HepG2 (cell line): Measurements from ENCODE around the gene KDM6B. TPM values are rescaled to one million over a fixed set of nuclear protein-coding genes. Genes with fewer than 3 reads are reported as not detected.

Experiments used
- AGO1 ChIP-seq: fragments of 200-400 bp; formaldehyde crosslinking; IDR thresholded peaks from 2 replicates; pipeline ENCODE4 v1.6.1; 2017; ENCODE audit warnings: mild to moderate bottlenecking, low read depth, low read length, moderate library complexity; ENCODE audit not compliant: poor library complexity, severe bottlenecking
- ARNT2 ChIP-seq: sonication (generic); formaldehyde crosslinking; IDR thresholded peaks from 2 replicates; pipeline ENCODE4 v1.8.0; 2022; ENCODE audit warnings: mild to moderate bottlenecking, low read depth, missing genetic modification reagents, moderate library complexity
- RBM22 ChIP-seq: fragments of 200-400 bp; formaldehyde crosslinking; optimal IDR thresholded peaks from 2 replicates; pipeline ENCODE3; 2017; ENCODE audit warnings: mild to moderate bottlenecking, low read length, moderate library complexity
- SIN3A ChIP-seq: IDR thresholded peaks from 2 replicates; pipeline ENCODE4 v1.6.1; 2011; ENCODE audit warnings: low read depth, mild to moderate bottlenecking, control low read depth, low read length, borderline replicate concordance
- SYNCRIP ChIP-seq: fragments of 200-400 bp; formaldehyde crosslinking; IDR thresholded peaks from 2 replicates; pipeline ENCODE4 v1.6.1; 2018; ENCODE audit warnings: mild to moderate bottlenecking, low read depth, low read length; ENCODE audit not compliant: insufficient read depth
- ZNF629 ChIP-seq: sonication (generic); formaldehyde crosslinking; conservative IDR thresholded peaks from 2 replicates; pipeline ENCODE4 v1.5.0; 2020; ENCODE audit warnings: missing genetic modification reagents
- polyA plus RNA-seq, 8 experiments: library from polyadenylated mRNA; depleted of rRNA in 3 of 8; stranded (reverse) in 7 of 8; unstranded in 1 of 8; fragments of >200 nt; fragmentation: Illumina TruSeq in 4 of 8; extraction: Trizol in 4 of 8; gene quantifications; 2 replicates each; pipeline versions ENCODE4 v1.2.1 to v1.2.3, GENCODE V29; 2011 to 2016; ENCODE audit warnings: low read depth in 4 of 8, missing spikeins in 1 of 8, mixed read lengths in 1 of 8; ENCODE audit not compliant: insufficient read depth in 1 of 8
- total RNA-seq, 5 experiments: library from RNA; depleted of rRNA; stranded (reverse); fragments of >200 nt; fragmentation: Illumina TruSeq; extraction: Trizol; gene quantifications; 2 replicates each; pipeline ENCODE4 v1.2.3, GENCODE V29; 2016; ENCODE audit warnings: low read depth in 1 of 5
- TF ChIP-seq, protein P1 (sequence below): sonication (generic); formaldehyde crosslinking; IDR thresholded peaks from 2 replicates; pipeline ENCODE4 v1.4.0; 2020; ENCODE audit warnings: low read depth, missing genetic modification reagents
- TF ChIP-seq, protein P2 (sequence below): sonication (generic); formaldehyde crosslinking; conservative IDR thresholded peaks from 2 replicates; pipeline ENCODE4 v1.4.0; 2020; ENCODE audit warnings: missing genetic modification reagents
- TF ChIP-seq, protein P3 (sequence below): sonication (generic); formaldehyde crosslinking; IDR thresholded peaks from 2 replicates; pipeline ENCODE4 v1.9.0; 2021; ENCODE audit warnings: missing genetic modification reagents, borderline replicate concordance
- TF ChIP-seq, protein P4 (sequence below): sonication (generic); formaldehyde crosslinking; IDR thresholded peaks from 2 replicates; pipeline ENCODE4 v1.8.1; 2023; ENCODE audit warnings: mild to moderate bottlenecking, missing genetic modification reagents
- TF ChIP-seq, protein P5 (sequence below): IDR thresholded peaks from 2 replicates; pipeline ENCODE4 v1.6.1; 2016; ENCODE audit warnings: low read depth, missing genetic modification reagents, missing compliant biosample characterization

KDM6B gene
- total and polyA plus RNA-seq, 2 of the 13 experiments (the other 11 are each of a cell fraction or from before 2014, with no cell fraction given): 1.3 to 2.1 TPM

DNA sequence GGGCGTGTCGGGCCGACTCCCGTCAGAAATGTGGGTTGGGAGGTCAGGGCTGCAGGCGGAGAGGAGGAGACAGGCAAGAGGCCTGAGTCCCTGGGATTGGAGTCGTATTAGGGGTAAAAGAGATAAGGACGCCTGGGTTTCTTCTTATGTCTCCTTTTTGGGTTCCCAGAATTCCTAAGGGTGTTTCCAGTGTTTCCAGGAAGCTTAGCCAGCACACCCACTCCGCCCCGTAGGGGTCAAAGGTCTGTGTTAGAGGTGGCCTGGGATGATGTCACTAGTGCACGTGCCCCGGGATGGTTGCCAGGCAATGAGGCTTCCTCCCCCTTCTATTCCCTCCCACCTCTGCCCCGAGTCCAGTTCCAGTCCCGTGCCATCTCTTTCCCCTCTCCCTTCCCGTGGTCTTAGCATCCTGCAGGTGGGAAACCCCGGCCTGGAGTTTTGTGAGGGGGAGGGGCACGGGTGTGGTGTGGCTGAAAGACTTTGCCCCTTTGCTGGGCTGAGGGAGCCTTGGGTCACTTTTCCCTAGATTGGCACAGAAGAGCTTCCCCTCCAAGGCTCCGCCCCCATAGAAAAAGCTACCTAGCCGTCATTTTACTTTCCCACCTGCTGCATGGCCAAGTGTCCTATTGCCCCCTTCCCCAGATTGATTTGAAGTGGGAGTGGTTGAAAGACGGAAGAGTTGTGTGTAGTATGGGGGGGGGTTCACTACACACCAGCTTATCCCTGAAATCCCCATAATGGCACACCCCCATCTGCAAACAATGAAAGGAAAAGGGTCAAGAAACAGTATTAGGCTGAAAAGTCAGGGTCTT, 2.8 kb downstream of the KDM6B start (continued):
- TF ChIP-seq, protein P1, sequence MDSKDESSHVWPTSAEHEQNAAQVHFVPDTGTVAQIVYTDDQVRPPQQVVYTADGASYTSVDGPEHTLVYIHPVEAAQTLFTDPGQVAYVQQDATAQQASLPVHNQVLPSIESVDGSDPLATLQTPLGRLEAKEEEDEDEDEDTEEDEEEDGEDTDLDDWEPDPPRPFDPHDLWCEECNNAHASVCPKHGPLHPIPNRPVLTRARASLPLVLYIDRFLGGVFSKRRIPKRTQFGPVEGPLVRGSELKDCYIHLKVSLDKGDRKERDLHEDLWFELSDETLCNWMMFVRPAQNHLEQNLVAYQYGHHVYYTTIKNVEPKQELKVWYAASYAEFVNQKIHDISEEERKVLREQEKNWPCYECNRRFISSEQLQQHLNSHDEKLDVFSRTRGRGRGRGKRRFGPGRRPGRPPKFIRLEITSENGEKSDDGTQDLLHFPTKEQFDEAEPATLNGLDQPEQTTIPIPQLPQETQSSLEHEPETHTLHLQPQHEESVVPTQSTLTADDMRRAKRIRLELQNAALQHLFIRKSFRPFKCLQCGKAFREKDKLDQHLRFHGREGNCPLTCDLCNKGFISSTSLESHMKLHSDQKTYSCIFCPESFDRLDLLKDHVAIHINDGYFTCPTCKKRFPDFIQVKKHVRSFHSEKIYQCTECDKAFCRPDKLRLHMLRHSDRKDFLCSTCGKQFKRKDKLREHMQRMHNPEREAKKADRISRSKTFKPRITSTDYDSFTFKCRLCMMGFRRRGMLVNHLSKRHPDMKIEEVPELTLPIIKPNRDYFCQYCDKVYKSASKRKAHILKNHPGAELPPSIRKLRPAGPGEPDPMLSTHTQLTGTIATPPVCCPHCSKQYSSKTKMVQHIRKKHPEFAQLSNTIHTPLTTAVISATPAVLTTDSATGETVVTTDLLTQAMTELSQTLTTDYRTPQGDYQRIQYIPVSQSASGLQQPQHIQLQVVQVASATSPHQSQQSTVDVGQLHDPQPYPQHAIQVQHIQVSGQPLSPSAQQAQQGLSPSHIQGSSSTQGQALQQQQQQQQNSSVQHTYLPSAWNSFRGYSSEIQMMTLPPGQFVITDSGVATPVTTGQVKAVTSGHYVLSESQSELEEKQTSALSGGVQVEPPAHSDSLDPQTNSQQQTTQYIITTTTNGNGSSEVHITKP: peak; percentile 94
- TF ChIP-seq, protein P2, sequence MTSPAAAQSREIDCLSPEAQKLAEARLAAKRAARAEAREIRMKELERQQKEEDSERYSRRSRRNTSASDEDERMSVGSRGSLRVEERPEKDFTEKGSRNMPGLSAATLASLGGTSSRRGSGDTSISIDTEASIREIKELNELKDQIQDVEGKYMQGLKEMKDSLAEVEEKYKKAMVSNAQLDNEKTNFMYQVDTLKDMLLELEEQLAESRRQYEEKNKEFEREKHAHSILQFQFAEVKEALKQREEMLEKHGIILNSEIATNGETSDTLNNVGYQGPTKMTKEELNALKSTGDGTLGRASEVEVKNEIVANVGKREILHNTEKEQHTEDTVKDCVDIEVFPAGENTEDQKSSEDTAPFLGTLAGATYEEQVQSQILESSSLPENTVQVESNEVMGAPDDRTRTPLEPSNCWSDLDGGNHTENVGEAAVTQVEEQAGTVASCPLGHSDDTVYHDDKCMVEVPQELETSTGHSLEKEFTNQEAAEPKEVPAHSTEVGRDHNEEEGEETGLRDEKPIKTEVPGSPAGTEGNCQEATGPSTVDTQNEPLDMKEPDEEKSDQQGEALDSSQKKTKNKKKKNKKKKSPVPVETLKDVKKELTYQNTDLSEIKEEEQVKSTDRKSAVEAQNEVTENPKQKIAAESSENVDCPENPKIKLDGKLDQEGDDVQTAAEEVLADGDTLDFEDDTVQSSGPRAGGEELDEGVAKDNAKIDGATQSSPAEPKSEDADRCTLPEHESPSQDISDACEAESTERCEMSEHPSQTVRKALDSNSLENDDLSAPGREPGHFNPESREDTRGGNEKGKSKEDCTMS (CRISPR knock-in tag): no peak
- TF ChIP-seq RBM22 (peak; percentile 95), SYNCRIP (no peak), SIN3A (peak; percentile 99), AGO1 (no peak), ZNF629 (CRISPR knock-in tag) (peak; percentile 4), ARNT2 (CRISPR knock-in tag) (peak; percentile 79; the same call in 1 of the 2 replicates)
- TF ChIP-seq, protein P3, sequence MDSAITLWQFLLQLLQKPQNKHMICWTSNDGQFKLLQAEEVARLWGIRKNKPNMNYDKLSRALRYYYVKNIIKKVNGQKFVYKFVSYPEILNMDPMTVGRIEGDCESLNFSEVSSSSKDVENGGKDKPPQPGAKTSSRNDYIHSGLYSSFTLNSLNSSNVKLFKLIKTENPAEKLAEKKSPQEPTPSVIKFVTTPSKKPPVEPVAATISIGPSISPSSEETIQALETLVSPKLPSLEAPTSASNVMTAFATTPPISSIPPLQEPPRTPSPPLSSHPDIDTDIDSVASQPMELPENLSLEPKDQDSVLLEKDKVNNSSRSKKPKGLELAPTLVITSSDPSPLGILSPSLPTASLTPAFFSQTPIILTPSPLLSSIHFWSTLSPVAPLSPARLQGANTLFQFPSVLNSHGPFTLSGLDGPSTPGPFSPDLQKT (CRISPR knock-in tag): no peak
- TF ChIP-seq, protein P4, sequence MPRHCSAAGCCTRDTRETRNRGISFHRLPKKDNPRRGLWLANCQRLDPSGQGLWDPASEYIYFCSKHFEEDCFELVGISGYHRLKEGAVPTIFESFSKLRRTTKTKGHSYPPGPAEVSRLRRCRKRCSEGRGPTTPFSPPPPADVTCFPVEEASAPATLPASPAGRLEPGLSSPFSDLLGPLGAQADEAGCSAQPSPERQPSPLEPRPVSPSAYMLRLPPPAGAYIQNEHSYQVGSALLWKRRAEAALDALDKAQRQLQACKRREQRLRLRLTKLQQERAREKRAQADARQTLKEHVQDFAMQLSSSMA (CRISPR knock-in tag): no peak
- TF ChIP-seq, protein P5, sequence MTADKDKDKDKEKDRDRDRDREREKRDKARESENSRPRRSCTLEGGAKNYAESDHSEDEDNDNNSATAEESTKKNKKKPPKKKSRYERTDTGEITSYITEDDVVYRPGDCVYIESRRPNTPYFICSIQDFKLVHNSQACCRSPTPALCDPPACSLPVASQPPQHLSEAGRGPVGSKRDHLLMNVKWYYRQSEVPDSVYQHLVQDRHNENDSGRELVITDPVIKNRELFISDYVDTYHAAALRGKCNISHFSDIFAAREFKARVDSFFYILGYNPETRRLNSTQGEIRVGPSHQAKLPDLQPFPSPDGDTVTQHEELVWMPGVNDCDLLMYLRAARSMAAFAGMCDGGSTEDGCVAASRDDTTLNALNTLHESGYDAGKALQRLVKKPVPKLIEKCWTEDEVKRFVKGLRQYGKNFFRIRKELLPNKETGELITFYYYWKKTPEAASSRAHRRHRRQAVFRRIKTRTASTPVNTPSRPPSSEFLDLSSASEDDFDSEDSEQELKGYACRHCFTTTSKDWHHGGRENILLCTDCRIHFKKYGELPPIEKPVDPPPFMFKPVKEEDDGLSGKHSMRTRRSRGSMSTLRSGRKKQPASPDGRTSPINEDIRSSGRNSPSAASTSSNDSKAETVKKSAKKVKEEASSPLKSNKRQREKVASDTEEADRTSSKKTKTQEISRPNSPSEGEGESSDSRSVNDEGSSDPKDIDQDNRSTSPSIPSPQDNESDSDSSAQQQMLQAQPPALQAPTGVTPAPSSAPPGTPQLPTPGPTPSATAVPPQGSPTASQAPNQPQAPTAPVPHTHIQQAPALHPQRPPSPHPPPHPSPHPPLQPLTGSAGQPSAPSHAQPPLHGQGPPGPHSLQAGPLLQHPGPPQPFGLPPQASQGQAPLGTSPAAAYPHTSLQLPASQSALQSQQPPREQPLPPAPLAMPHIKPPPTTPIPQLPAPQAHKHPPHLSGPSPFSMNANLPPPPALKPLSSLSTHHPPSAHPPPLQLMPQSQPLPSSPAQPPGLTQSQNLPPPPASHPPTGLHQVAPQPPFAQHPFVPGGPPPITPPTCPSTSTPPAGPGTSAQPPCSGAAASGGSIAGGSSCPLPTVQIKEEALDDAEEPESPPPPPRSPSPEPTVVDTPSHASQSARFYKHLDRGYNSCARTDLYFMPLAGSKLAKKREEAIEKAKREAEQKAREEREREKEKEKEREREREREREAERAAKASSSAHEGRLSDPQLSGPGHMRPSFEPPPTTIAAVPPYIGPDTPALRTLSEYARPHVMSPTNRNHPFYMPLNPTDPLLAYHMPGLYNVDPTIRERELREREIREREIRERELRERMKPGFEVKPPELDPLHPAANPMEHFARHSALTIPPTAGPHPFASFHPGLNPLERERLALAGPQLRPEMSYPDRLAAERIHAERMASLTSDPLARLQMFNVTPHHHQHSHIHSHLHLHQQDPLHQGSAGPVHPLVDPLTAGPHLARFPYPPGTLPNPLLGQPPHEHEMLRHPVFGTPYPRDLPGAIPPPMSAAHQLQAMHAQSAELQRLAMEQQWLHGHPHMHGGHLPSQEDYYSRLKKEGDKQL: peak; percentile 79
